Subcutaneous abdominal adipose tissue (tissue), 5 donors: Measurements from ENCODE around the gene RSRC1.

ENCODE experiments used
- H3K27ac ChIP-seq: one replicate; pipeline ENCODE4 v1.7.0; 2013; ENCODE audit warnings: low read depth, mild to moderate bottlenecking, inconsistent platforms, low read length, moderate library complexity
- H3K27me3 ChIP-seq, 5 donors: one replicate each; pipeline ENCODE4 v1.7.0; 2013; ENCODE audit warnings: low read length in 5 of 5, inconsistent platforms in 1 of 5; ENCODE audit not compliant: control insufficient read depth in 5 of 5, insufficient read depth in 4 of 5
- H3K36me3 ChIP-seq, 5 donors: one replicate each; pipeline ENCODE4 v1.7.0; 2013; ENCODE audit warnings: low read length in 5 of 5; ENCODE audit not compliant: control insufficient read depth in 5 of 5, insufficient read depth in 5 of 5
- H3K4me1 ChIP-seq, 5 donors: one replicate each; pipeline ENCODE4 v1.7.0; 2013; ENCODE audit warnings: low read length in 5 of 5, mild to moderate bottlenecking in 3 of 5, moderate library complexity in 1 of 5; ENCODE audit not compliant: control insufficient read depth in 5 of 5, insufficient read depth in 5 of 5
- H3K4me3 ChIP-seq, 5 donors: one replicate each; pipeline ENCODE4 v1.7.0; 2013; ENCODE audit warnings: low read length in 5 of 5, low read depth in 1 of 5
- H3K9ac ChIP-seq, 5 donors: one replicate each; pipeline ENCODE4 v1.7.0; 2013; ENCODE audit warnings: low read length in 5 of 5, mild to moderate bottlenecking in 4 of 5, moderate library complexity in 3 of 5
- H3K9me3 ChIP-seq, 5 donors: one replicate each; pipeline ENCODE4 v1.7.0; 2013; ENCODE audit warnings: low read length in 5 of 5; ENCODE audit not compliant: control insufficient read depth in 5 of 5
- donor health status: healthy.
- donor health status: healthy.
- donor health status: healthy.
- donor health status: healthy.
- donor health status: healthy.

RSRC1 gene

DNA sequence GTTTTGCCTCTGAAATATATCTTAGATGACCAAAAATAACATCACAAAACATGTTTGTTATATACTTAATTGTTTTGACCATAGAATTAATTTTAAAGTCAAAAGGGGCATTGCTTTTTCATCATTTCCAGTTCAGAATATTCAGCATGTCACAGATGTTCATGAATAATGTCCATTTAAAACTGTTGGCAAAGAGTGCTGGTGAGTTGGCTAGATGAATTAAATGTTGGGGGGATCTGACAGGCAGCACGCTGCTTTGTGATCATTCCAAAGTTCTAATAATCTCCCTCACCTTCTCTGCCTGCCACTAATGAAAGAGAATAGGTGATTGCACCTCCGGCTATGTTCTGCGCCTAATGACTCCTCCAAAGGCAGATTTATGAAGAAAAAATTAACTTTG, 321.9 kb downstream of the RSRC1 start:
- H3K27ac ChIP-seq = no peak overlapping the region
- no peaks in the 10 kb centered on the region for H3K36me3 ChIP-seq
- H3K9me3 ChIP-seq = no peaks in the 10 kb centered on the region
- H3K4me1 ChIP-seq = no peaks in the 10 kb centered on the region
- H3K9ac ChIP-seq = no peak overlapping the region
- no peaks in the 10 kb centered on the region for H3K27me3 ChIP-seq
- no peak overlapping the region for H3K4me3 ChIP-seq

GRCh38 chr3:158434412-158435038, 324.6 kb downstream of the RSRC1 start:
- H3K4me1 ChIP-seq = no peaks in the 10 kb centered on the region
- H3K27me3 ChIP-seq = no peaks in the 10 kb centered on the region
- H3K36me3 ChIP-seq = no peaks in the 10 kb centered on the region
- no peaks in the 10 kb centered on the region for H3K9me3 ChIP-seq
- H3K9ac ChIP-seq = no peak overlapping the region
- H3K4me3 ChIP-seq = no peak overlapping the region
- no peak overlapping the region for H3K27ac ChIP-seq

DNA sequence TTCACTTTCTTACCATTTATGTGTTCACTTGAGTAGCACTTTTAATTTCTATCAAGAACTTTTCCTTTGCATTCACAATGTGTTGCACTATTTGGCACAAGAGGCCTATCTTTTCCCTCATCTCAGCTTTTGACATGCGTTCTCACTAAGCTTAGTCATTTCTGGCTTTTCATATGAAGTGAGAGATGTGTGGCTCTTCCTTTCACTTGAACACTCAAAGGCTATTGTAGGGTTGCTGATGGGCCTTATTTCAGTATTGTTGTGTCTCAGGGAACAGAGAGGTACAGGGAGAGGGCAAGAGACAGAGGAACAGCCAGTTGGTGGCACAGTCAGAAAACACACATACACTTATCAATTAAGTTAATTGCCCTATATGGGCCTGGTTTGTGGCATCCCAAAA, 333.7 kb downstream of the RSRC1 start:
- Histone ChIP-seq H3K36me3 (no peaks in the 10 kb centered on the region), H3K27ac (no peak overlapping the region), H3K4me3 (no peak overlapping the region), H3K4me1 (no peaks in the 10 kb centered on the region), H3K27me3 (no peaks in the 10 kb centered on the region), H3K9me3 (no peaks in the 10 kb centered on the region), H3K9ac (no peak overlapping the region)

DNA sequence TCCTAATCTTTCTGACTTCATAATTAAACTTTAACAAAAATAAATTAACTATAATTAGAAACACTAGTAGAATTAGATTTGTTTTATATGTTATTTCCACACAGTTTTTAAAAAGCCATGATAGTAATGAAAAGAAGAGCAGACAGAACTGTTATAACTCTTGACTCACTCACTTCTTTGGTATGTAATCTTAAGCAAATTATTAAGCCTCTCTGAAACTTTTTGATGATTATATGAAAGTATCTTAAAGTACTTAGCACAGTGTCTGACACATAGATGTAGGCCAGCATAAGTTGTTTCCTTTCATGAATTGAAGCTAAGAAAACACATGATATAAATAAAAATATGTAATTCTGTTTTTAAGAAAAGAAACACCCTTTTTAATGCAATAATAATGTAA, 337.5 kb downstream of the RSRC1 start:
- H3K27ac ChIP-seq = no peak overlapping the region
- H3K4me3 ChIP-seq = no peak overlapping the region
- H3K9ac ChIP-seq = no peak overlapping the region
- no peaks in the 10 kb centered on the region for H3K36me3 ChIP-seq
- H3K4me1 ChIP-seq = peaks cover 0 to 2% (median 0%) of the 10 kb centered on the region in 5 donors
- no peaks in the 10 kb centered on the region for H3K9me3 ChIP-seq
- no peaks in the 10 kb centered on the region for H3K27me3 ChIP-seq

- Histone ChIP-seq H3K9ac (no peak overlapping the region), H3K4me3 (no peak overlapping the region), H3K36me3 (no peaks in the 10 kb centered on the region), H3K27me3 (no peaks in the 10 kb centered on the region), H3K9me3 (no peaks in the 10 kb centered on the region), H3K27ac (no peak overlapping the region), H3K4me1 (peaks cover 0 to 5% (median 0%) of the 10 kb centered on the region in 5 donors)
These were observed 341.6 kb downstream of the RSRC1 start for GRCh38 chr3:158451405-158452055.

DNA sequence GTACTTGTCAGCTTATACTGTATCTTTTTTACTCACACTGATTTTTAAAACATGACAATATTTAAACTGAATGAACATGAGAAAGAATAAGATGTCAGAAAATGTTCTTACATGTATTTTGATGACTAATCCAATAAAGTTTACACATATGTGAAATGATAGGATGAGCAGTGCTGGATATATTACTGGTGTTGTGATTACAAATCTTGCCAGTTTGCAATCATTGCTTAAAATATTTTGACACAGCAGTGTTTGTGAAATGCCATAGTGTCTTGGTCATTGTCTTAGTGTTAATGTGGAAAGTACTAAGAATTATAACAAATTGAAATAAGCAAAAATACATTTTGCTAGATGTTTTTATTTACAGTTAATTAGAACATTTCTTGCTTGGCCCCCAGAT, 342.4 kb downstream of the RSRC1 start:
- peaks cover 0 to 5% (median 0%) of the 10 kb centered on the region in 5 donors for H3K4me1 ChIP-seq
- H3K9ac ChIP-seq = no peak overlapping the region
- H3K27ac ChIP-seq = no peak overlapping the region
- H3K36me3 ChIP-seq = no peaks in the 10 kb centered on the region
- H3K4me3 ChIP-seq = no peak overlapping the region
- H3K27me3 ChIP-seq = no peaks in the 10 kb centered on the region
- H3K9me3 ChIP-seq = no peaks in the 10 kb centered on the region

GRCh38 chr3:158453004-158453403, 343.1 kb downstream of the RSRC1 start:
- Histone ChIP-seq H3K27ac (no peak overlapping the region), H3K4me1 (peaks cover 0 to 5% (median 0%) of the 10 kb centered on the region in 5 donors), H3K36me3 (no peaks in the 10 kb centered on the region), H3K9ac (no peak overlapping the region), H3K9me3 (no peaks in the 10 kb centered on the region), H3K27me3 (no peaks in the 10 kb centered on the region), H3K4me3 (no peak overlapping the region)

DNA sequence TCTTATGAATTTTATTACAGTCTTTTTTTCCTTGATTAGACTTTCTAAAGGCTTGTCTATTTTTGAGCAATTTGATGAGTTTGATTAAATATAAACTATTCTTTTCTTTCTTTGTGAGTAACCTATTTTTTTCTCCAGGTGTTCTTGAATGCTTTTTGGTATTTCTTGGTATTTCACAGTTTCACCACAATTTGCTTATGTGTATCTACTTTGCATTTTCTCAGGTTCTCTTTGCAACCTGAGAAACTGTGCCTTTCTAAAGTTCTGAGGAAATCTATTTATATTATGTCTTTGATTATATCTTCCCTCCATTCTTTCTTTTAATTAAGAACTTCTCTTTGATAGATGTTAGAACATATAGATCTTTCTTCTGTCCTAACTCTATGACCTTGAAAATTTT, 344.0 kb downstream of the RSRC1 start:
- H3K27ac ChIP-seq = no peak overlapping the region
- no peaks in the 10 kb centered on the region for H3K27me3 ChIP-seq
- no peaks in the 10 kb centered on the region for H3K36me3 ChIP-seq
- H3K4me3 ChIP-seq = no peak overlapping the region
- no peaks in the 10 kb centered on the region for H3K9me3 ChIP-seq
- H3K9ac ChIP-seq = no peak overlapping the region
- H3K4me1 ChIP-seq = peaks cover 0 to 5% (median 0%) of the 10 kb centered on the region in 5 donors

DNA sequence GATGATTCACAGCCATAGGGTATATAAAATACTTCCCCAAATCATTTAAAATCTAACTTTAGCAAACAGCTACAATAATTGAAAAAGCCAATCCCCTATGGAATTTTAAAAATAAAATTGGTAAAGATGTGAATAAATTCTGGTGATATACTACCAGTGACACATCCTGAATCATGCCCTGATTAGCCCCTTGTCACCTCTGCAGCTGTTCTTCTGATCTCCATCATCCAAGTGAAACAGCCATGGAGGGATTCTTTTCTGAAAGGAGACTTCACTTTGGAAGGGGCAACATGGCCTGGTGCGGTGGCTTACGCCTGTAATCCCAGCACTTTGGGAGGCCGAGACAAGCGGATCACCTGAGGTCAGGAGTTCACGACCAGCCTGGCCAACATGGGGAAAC, 345.5 kb downstream of the RSRC1 start:
- H3K4me3 ChIP-seq = no peak overlapping the region
- no peaks in the 10 kb centered on the region for H3K36me3 ChIP-seq
- H3K27me3 ChIP-seq = no peaks in the 10 kb centered on the region
- no peak overlapping the region for H3K9ac ChIP-seq
- peaks cover 0 to 12% (median 2%) of the 10 kb centered on the region in 5 donors for H3K4me1 ChIP-seq
- H3K9me3 ChIP-seq = no peaks in the 10 kb centered on the region
- no peak overlapping the region for H3K27ac ChIP-seq

- H3K4me3 ChIP-seq = no peak overlapping the region
- no peaks in the 10 kb centered on the region for H3K27me3 ChIP-seq
- H3K9ac ChIP-seq = no peak overlapping the region
- H3K4me1 ChIP-seq = peaks cover 0 to 18% (median 2%) of the 10 kb centered on the region in 5 donors
- H3K27ac ChIP-seq = no peak overlapping the region
- H3K9me3 ChIP-seq = no peaks in the 10 kb centered on the region
- H3K36me3 ChIP-seq = no peaks in the 10 kb centered on the region
These were observed 346.2 kb downstream of the RSRC1 start for GRCh38 chr3:158456114-158456513.
